ENCODE data around the gene AGPAT3. TPM values are rescaled to one million over a fixed set of nuclear protein-coding genes. Genes with fewer than 3 reads are reported as not detected.

Gene AGPAT3
- total and polyA plus RNA-seq, 10 of the 15 experiments (the other 5 are each of a cell fraction or from before 2014, with no cell fraction given), result 1.2 to 110 (median 30.8) TPM

- Histone ChIP-seq H3K4me3 (no peak overlapping the region), H3K79me2 (ENCODE audit: control insufficient read depth, insufficient read depth, low read length) (no peaks in the 10 kb centered on the region; the same call in none of the 2 replicates), H3K4me2 (ENCODE audit: control insufficient read depth, insufficient read depth) (peak overlapping the region; percentile 41; the same call in 1 of the 2 replicates), H3K36me3 (ENCODE audit: control insufficient read depth in 2 of 2, insufficient read depth in 2 of 2, low read length in 1 of 2) (peaks cover 16 to 25% of the 10 kb centered on the region in 2 experiments; a peak in 3 of 4 replicates), H2AFZ (ENCODE audit: control insufficient read depth, low read depth, low read length) (no peak overlapping the region), H3K27ac (ENCODE audit: control insufficient read depth, insufficient read depth) (no peak overlapping the region), H3K9ac (ENCODE audit: control insufficient read depth, insufficient read depth, low read length) (no peak overlapping the region), H4K20me1 (ENCODE audit: control insufficient read depth, insufficient read depth) (no peaks in the 10 kb centered on the region), H3K4me1 (ENCODE audit: control insufficient read depth, insufficient read depth, low read length) (peaks cover 6% of the 10 kb centered on the region), H3K9me3 (replicated peaks; ENCODE audit: control insufficient read depth, insufficient read depth, low read length) (no peaks in the 10 kb centered on the region), H3K27me3 (replicated peaks in 1 of 2; ENCODE audit: control insufficient read depth in 2 of 2, insufficient read depth in 2 of 2, low read length in 1 of 2) (no peaks in the 10 kb centered on the region)
- FAIRE-seq (peak; percentile 82), ATAC-seq (peak; percentile 99), DNase-seq (ENCODE audit: low read depth, low spot score) (peak; percentile 33)
- TF ChIP-seq YY1 (IDR thresholded peaks at IDR 0.05; ENCODE audit: low read depth, low read length) (0 out of 2 replicates have a peak, but pooled peaks have one; percentile 49), CBFB (IDR thresholded peaks at IDR 0.05; ENCODE audit: low read depth) (peak; percentile 43; the same call in 1 of the 2 replicates), RAD21 (IDR thresholded peaks at IDR 0.05; ENCODE audit: insufficient read depth, low read depth, low read length) (peak; percentile 95), MXI1 (IDR thresholded peaks at IDR 0.05; ENCODE audit: low read depth, low read length) (no peak), LARP7 (IDR thresholded peaks at IDR 0.05) (peak; percentile 50; the same call in 1 of the 2 replicates), SMC3 (IDR thresholded peaks at IDR 0.05; ENCODE audit: borderline replicate concordance, low read length) (peak; percentile 91), BHLHE40 (IDR thresholded peaks at IDR 0.05; ENCODE audit: borderline replicate concordance in 1 of 2, low read depth in 2 of 2, low read length in 1 of 2) (peak in 1 of 2 experiments; percentile 45; a peak in 1 of 4 replicates), CREB1 (IDR thresholded peaks at IDR 0.05; ENCODE audit: low read depth) (no peak), ZZZ3 (IDR thresholded peaks at IDR 0.05; ENCODE audit: control insufficient read depth, insufficient read length, low read depth) (no peak), RUNX3 (IDR thresholded peaks at IDR 0.05; ENCODE audit: low read length) (peak; percentile 86), SPI1 (IDR thresholded peaks at IDR 0.05; ENCODE audit: borderline replicate concordance, insufficient read depth, low read depth, low read length) (no peak), HDGF (IDR thresholded peaks at IDR 0.05) (0 out of 2 replicates have a peak, but pooled peaks have one; percentile 48)
- TF ChIP-seq, protein P1, sequence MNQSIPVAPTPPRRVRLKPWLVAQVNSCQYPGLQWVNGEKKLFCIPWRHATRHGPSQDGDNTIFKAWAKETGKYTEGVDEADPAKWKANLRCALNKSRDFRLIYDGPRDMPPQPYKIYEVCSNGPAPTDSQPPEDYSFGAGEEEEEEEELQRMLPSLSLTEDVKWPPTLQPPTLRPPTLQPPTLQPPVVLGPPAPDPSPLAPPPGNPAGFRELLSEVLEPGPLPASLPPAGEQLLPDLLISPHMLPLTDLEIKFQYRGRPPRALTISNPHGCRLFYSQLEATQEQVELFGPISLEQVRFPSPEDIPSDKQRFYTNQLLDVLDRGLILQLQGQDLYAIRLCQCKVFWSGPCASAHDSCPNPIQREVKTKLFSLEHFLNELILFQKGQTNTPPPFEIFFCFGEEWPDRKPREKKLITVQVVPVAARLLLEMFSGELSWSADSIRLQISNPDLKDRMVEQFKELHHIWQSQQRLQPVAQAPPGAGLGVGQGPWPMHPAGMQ (IDR thresholded peaks at IDR 0.05; ENCODE audit: borderline replicate concordance), result no peak
- TF ChIP-seq, protein P2, sequence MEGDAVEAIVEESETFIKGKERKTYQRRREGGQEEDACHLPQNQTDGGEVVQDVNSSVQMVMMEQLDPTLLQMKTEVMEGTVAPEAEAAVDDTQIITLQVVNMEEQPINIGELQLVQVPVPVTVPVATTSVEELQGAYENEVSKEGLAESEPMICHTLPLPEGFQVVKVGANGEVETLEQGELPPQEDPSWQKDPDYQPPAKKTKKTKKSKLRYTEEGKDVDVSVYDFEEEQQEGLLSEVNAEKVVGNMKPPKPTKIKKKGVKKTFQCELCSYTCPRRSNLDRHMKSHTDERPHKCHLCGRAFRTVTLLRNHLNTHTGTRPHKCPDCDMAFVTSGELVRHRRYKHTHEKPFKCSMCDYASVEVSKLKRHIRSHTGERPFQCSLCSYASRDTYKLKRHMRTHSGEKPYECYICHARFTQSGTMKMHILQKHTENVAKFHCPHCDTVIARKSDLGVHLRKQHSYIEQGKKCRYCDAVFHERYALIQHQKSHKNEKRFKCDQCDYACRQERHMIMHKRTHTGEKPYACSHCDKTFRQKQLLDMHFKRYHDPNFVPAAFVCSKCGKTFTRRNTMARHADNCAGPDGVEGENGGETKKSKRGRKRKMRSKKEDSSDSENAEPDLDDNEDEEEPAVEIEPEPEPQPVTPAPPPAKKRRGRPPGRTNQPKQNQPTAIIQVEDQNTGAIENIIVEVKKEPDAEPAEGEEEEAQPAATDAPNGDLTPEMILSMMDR (IDR thresholded peaks at IDR 0.05 in 2 of 3, conservative IDR thresholded peaks at IDR 0.05 in 1 of 3; ENCODE audit: control insufficient read depth in 2 of 3, extremely low read depth in 1 of 3, insufficient read depth in 1 of 3, low read depth in 3 of 3, low read length in 3 of 3), result peak; percentile 82 to 98 (median 94)
- TF ChIP-seq, protein P3, sequence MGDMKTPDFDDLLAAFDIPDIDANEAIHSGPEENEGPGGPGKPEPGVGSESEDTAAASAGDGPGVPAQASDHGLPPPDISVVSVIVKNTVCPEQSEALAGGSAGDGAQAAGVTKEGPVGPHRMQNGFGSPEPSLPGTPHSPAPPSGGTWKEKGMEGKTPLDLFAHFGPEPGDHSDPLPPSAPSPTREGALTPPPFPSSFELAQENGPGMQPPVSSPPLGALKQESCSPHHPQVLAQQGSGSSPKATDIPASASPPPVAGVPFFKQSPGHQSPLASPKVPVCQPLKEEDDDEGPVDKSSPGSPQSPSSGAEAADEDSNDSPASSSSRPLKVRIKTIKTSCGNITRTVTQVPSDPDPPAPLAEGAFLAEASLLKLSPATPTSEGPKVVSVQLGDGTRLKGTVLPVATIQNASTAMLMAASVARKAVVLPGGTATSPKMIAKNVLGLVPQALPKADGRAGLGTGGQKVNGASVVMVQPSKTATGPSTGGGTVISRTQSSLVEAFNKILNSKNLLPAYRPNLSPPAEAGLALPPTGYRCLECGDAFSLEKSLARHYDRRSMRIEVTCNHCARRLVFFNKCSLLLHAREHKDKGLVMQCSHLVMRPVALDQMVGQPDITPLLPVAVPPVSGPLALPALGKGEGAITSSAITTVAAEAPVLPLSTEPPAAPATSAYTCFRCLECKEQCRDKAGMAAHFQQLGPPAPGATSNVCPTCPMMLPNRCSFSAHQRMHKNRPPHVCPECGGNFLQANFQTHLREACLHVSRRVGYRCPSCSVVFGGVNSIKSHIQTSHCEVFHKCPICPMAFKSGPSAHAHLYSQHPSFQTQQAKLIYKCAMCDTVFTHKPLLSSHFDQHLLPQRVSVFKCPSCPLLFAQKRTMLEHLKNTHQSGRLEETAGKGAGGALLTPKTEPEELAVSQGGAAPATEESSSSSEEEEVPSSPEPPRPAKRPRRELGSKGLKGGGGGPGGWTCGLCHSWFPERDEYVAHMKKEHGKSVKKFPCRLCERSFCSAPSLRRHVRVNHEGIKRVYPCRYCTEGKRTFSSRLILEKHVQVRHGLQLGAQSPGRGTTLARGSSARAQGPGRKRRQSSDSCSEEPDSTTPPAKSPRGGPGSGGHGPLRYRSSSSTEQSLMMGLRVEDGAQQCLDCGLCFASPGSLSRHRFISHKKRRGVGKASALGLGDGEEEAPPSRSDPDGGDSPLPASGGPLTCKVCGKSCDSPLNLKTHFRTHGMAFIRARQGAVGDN (IDR thresholded peaks at IDR 0.05), result 0 out of 2 replicates have a peak, but pooled peaks have one; percentile 31
- ChIA-PET CTCF (interaction anchor here (0.6 to 2.3 kb wide), 16 partner anchors 9 to 202 kb away, joined by 3 to 19 read pairs (median 4); no protein-coding TSS in a partner anchor), SMC1A (ENCODE audit: uncharacterized antibody, unreplicated experiment) (interaction anchor here (0.7 to 1.1 kb wide), 4 partner anchors 10 to 166 kb away, joined by 3 to 16 read pairs (median 4); no protein-coding TSS in a partner anchor), RAD21 (ENCODE audit: unreplicated experiment) (interaction anchor here (0.7 kb wide), 2 partner anchors 54 to 107 kb away, joined by 3 to 5 read pairs; no protein-coding TSS in a partner anchor), POLR2A (no interaction called here)
- WGBS (ENCODE audit: insufficient coverage, insufficient replicate concordance, low lambda C conversion rate, missing lambda C conversion rate), result 40% methylated on average over 24 of the region's 24 CpGs
- no TSS peak for BruUV-seq (replicated peaks)
- in situ Hi-C loops (cut with MboI), result loop anchor here (5.0 kb wide), 1 partner anchor 168 kb away; no protein-coding TSS in a partner anchor
- intact Hi-C loops (cut with micrococcal nuclease; ENCODE audit: unreplicated experiment), result loop anchor here (1.0 kb wide), 1 partner anchor 164 kb away; no protein-coding TSS in a partner anchor
Observed at GRCh38 chr21:43975469-43976098, 110.6 kb downstream of the AGPAT3 start.
